ENCODE measurements around the gene NRG4. TPM values are rescaled to one million over a fixed set of nuclear protein-coding genes. Genes with fewer than 3 reads are reported as not detected.

Gene NRG4
- total RNA-seq, 1 experiment from 2014 or later: not detected

GRCh38 chr15:75924576-75924975, 87.6 kb downstream of the NRG4 start:
- H2BK15ac ChIP-seq (ENCODE audit: low read depth, low read length): no peak overlapping the region
- Mint-ChIP-seq H3K4me3 (no peak overlapping the region), H3K36me3 (ENCODE audit: insufficient read depth in 1 of 3, low read depth in 3 of 3) (peaks cover 6 to 37% (median 15%) of the 10 kb centered on the region in 3 experiments), H3K9me3 (no peaks in the 10 kb centered on the region), H3K4me1 (peaks cover 26 to 33% of the 10 kb centered on the region in 2 experiments), H3K27me3 (ENCODE audit: low read depth) (no peaks in the 10 kb centered on the region), H3K27ac (0 out of 7 replicates have a peak overlapping the region, but pooled peaks of 1 of the 3 experiments have one; percentile 46)
- H4K91ac ChIP-seq (ENCODE audit: insufficient read length, low read depth, low read length): no peak overlapping the region
- TF ChIP-seq, protein P1, sequence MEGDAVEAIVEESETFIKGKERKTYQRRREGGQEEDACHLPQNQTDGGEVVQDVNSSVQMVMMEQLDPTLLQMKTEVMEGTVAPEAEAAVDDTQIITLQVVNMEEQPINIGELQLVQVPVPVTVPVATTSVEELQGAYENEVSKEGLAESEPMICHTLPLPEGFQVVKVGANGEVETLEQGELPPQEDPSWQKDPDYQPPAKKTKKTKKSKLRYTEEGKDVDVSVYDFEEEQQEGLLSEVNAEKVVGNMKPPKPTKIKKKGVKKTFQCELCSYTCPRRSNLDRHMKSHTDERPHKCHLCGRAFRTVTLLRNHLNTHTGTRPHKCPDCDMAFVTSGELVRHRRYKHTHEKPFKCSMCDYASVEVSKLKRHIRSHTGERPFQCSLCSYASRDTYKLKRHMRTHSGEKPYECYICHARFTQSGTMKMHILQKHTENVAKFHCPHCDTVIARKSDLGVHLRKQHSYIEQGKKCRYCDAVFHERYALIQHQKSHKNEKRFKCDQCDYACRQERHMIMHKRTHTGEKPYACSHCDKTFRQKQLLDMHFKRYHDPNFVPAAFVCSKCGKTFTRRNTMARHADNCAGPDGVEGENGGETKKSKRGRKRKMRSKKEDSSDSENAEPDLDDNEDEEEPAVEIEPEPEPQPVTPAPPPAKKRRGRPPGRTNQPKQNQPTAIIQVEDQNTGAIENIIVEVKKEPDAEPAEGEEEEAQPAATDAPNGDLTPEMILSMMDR (conservative IDR thresholded peaks at IDR 0.05): no peak
- H3K23ac ChIP-seq (ENCODE audit: insufficient read length, low read depth, low read length): no peak overlapping the region
- H3K56ac ChIP-seq (ENCODE audit: insufficient read length, low read depth, low read length): no peak overlapping the region
- no peaks in the 10 kb centered on the region for H3K9me3 ChIP-seq (ENCODE audit: control insufficient read depth, low read depth, low read length)
- H3K9ac ChIP-seq (ENCODE audit: extremely low read depth, insufficient read length, low read length): no peak overlapping the region
- H2BK5ac ChIP-seq (ENCODE audit: insufficient read length, low read length): no peak overlapping the region
- H3K14ac ChIP-seq (ENCODE audit: insufficient read depth, low read length): no peak overlapping the region; the same call in 1 of the 2 replicates
- H4K5ac ChIP-seq (ENCODE audit: insufficient read length, low read depth, low read length): no peak overlapping the region
- DNase-seq: no peak
- H2BK20ac ChIP-seq (ENCODE audit: low read depth, low read length, poor library complexity, severe bottlenecking): no peak overlapping the region
- H2BK120ac ChIP-seq (ENCODE audit: low read depth, low read length, poor library complexity, severe bottlenecking): no peak overlapping the region
- no CpG with 5 or more reads among the region's 1 CpG for WGBS (ENCODE audit: extremely low coverage, insufficient read length, low lambda C conversion rate)
- no peak overlapping the region for H3K4me2 ChIP-seq (ENCODE audit: insufficient read depth, insufficient read length, low read length)
- H3K18ac ChIP-seq (ENCODE audit: insufficient read length, low read depth, low read length): no peak overlapping the region
- no peaks in the 10 kb centered on the region for H4K20me1 ChIP-seq (ENCODE audit: control insufficient read depth, insufficient read depth, insufficient read length)
- H3K79me2 ChIP-seq (ENCODE audit: insufficient read depth, low read length): peaks cover 2% of the 10 kb centered on the region; the same call in 1 of the 2 replicates
- no peaks in the 10 kb centered on the region for H3K27me3 ChIP-seq (ENCODE audit: insufficient read depth, low read length)
- H3K23me2 ChIP-seq (ENCODE audit: insufficient read length, low read depth, low read length, poor library complexity, severe bottlenecking): no peaks in the 10 kb centered on the region
- no peak overlapping the region for H2BK12ac ChIP-seq (ENCODE audit: insufficient read length, low read depth, low read length)
- H3T11ph ChIP-seq (ENCODE audit: low read length): no peak overlapping the region
- H2AK5ac ChIP-seq (ENCODE audit: insufficient read length, low read length): no peak overlapping the region
- H4K8ac ChIP-seq (replicated peaks; ENCODE audit: insufficient read length, low read depth, low read length): no peak overlapping the region
- H3K4ac ChIP-seq (ENCODE audit: low read depth, low read length): no peak overlapping the region
- no peak overlapping the region for H3K27ac ChIP-seq (ENCODE audit: insufficient read length, low read depth, low read length)
- peaks cover 10% of the 10 kb centered on the region for H3K4me1 ChIP-seq (ENCODE audit: insufficient read depth, low read length)
- H3K79me1 ChIP-seq (ENCODE audit: insufficient read depth, low read depth, low read length, poor library complexity, severe bottlenecking): peaks cover 4% of the 10 kb centered on the region
- H2AFZ ChIP-seq (ENCODE audit: low read length): no peak overlapping the region

Measured in H9 (cell line).